A549 (cell line): Measurements from ENCODE around the gene DEPDC1B.

Experiments used
- CEBPB ChIP-seq, 2 experiments: fragments of >200 bp in 1 of 2; sonication (Bioruptor Twin) in 1 of 2; formaldehyde crosslinking in 1 of 2; IDR thresholded peaks; 2 replicates each; pipeline ENCODE4 v1.6.1; 2012 to 2016
- CTCF ChIP-seq: fragments of >200 bp; sonication (Bioruptor Twin); formaldehyde crosslinking; IDR thresholded peaks from 3 replicates; pipeline ENCODE4 v1.5.1; 2016
- EP300 ChIP-seq, 2 experiments: fragments of >200 bp; sonication (Bioruptor Twin); formaldehyde crosslinking; IDR thresholded peaks; 2 replicates in 1 of 2; 3 replicates in 1 of 2; pipeline ENCODE4 v1.6.1; 2016 to 2017
- HOXB13 ChIP-seq: fragments of 250-450 bp; sonication (Bioruptor Pico); IDR thresholded peaks from 2 replicates; pipeline ENCODE4 v1.5.0; 2020; ENCODE audit warnings: low read depth, mild to moderate bottlenecking, moderate library complexity
- KDM1A ChIP-seq: fragments of 200-600 bp; sonication (generic); IDR thresholded peaks from 2 replicates; pipeline ENCODE4 v1.6.1; 2016; ENCODE audit warnings: low read depth, mild to moderate bottlenecking
- MAFK ChIP-seq: fragments of 450-650 bp; IDR thresholded peaks from 2 replicates; pipeline ENCODE4 v1.6.1; 2014; ENCODE audit not compliant: partially characterized antibody
- MAZ ChIP-seq: fragments of 150-350 bp; IDR thresholded peaks from 2 replicates; pipeline ENCODE4 v1.6.1; 2014; ENCODE audit warnings: antibody characterized with exemption, low read depth, low read length, borderline replicate concordance
- POLR2A ChIP-seq: IDR thresholded peaks from 2 replicates; pipeline ENCODE4 v1.6.1; 2012; ENCODE audit warnings: mild to moderate bottlenecking, low read length
- REST ChIP-seq: fragments of 200-600 bp; sonication (generic); IDR thresholded peaks from 2 replicates; pipeline ENCODE4 v1.6.1; 2016; ENCODE audit warnings: antibody characterized with exemption, mild to moderate bottlenecking, moderate library complexity

- TF ChIP-seq CTCF, result no peak
- no peak for TF ChIP-seq HOXB13 (CRISPR knock-in tag)
- TF ChIP-seq CEBPB (IDR thresholded peaks at IDR 0.05), result no peak
- TF ChIP-seq REST, result no peak
- no peak for TF ChIP-seq POLR2A
- no peak for TF ChIP-seq MAFK
- no peak for TF ChIP-seq KDM1A
- no peak for TF ChIP-seq MAZ
- TF ChIP-seq EP300 (IDR thresholded peaks at IDR 0.05), result no peak
Measured at GRCh38 chr5:60551250-60551649, 148.7 kb downstream of the DEPDC1B start.
